OCI-LY7 (cell line): ENCODE measurements around the gene CA10. TPM values are rescaled to one million over a fixed set of nuclear protein-coding genes. Genes with fewer than 3 reads are reported as not detected.

Experiments used
- BruUV-seq: library from RNA; stranded (reverse); fragments of 400-500 nt; replicated peaks from 2 replicates; lab custom pipeline; 2021; lab: Mats Ljungman, UMichigan
- CTCF ChIA-PET: fragments of 300-600 bp; sonication (Branson Sonifier 250); formaldehyde crosslinking; loops from one replicate; lab custom pipeline; 2022; ENCODE audit warnings: antibody characterized with exemption; ENCODE audit not compliant: unreplicated experiment; lab: Charles Lee
- POLR2A ChIA-PET: fragments of 300-600 bp; sonication (Branson Sonifier 250); formaldehyde crosslinking; loops from one replicate; lab custom pipeline; 2022; ENCODE audit warnings: antibody characterized with exemption; lab: Charles Lee
- DNase-seq: peaks from one replicate; pipeline ENCODE4 v3.0.0-alpha.2; 2015; ENCODE audit warnings: low spot score
- H2AFZ ChIP-seq: fragments of 200-600 bp; sonication (generic), shearing (Covaris generic); 2 replicates; pipeline ENCODE4 v1.6.1; 2014; ENCODE audit warnings: mild to moderate bottlenecking, antibody characterized with exemption, low read length, moderate library complexity
- H3K27ac ChIP-seq: fragments of 200-600 bp; sonication (generic); 2 replicates; pipeline ENCODE4 v1.5.1; 2014; ENCODE audit warnings: mixed run types, low read depth, mild to moderate bottlenecking, moderate library complexity, low read length, inconsistent platforms; ENCODE audit not compliant: poor library complexity, severe bottlenecking
- H3K36me3 ChIP-seq: fragments of 200-600 bp; sonication (generic); 2 replicates; pipeline ENCODE4 v1.6.1; 2014; ENCODE audit warnings: mild to moderate bottlenecking, antibody characterized with exemption, low read length, moderate library complexity, mixed read lengths; ENCODE audit not compliant: insufficient read depth
- H3K4me1 ChIP-seq: fragments of 200-600 bp; sonication (generic); 2 replicates; pipeline ENCODE4 v1.5.1; 2014; ENCODE audit warnings: mild to moderate bottlenecking, low read length; ENCODE audit not compliant: insufficient read depth, poor library complexity, severe bottlenecking
- H3K4me2 ChIP-seq: fragments of 200-600 bp; sonication (generic); 2 replicates; pipeline ENCODE4 v1.6.1; 2014; ENCODE audit warnings: mild to moderate bottlenecking, low read length
- H3K4me3 ChIP-seq: fragments of 200-600 bp; sonication (generic); 2 replicates; pipeline ENCODE4 v1.5.1; 2014; ENCODE audit warnings: mild to moderate bottlenecking, low read depth, low read length; ENCODE audit not compliant: poor library complexity, severe bottlenecking
- H3K79me2 ChIP-seq: fragments of 200-600 bp; sonication (generic); 2 replicates; pipeline ENCODE4 v1.6.1; 2016; ENCODE audit warnings: low read depth, mild to moderate bottlenecking, low read length, moderate library complexity, mixed read lengths; ENCODE audit not compliant: insufficient read depth
- H3K9me2 ChIP-seq: fragments of 200-600 bp; sonication (generic); 2 replicates; pipeline ENCODE4 v1.6.1; 2016; ENCODE audit warnings: mild to moderate bottlenecking, low read length, mixed read lengths; ENCODE audit not compliant: insufficient read depth
- H3K9me3 ChIP-seq: fragments of 200-600 bp; sonication (generic); 2 replicates; pipeline ENCODE4 v1.6.1; 2014; ENCODE audit warnings: mild to moderate bottlenecking, mixed run types, low read length, mixed read lengths
- H4K20me1 ChIP-seq: fragments of 200-600 bp; sonication (generic); 2 replicates; pipeline ENCODE4 v1.6.1; 2014; ENCODE audit warnings: mild to moderate bottlenecking, antibody characterized with exemption, low read length, moderate library complexity, mixed read lengths; ENCODE audit not compliant: insufficient read depth
- EZH2phosphoT487 ChIP-seq: fragments of 200-600 bp; sonication (generic); IDR thresholded peaks from 2 replicates; pipeline ENCODE4 v1.6.1; 2018; ENCODE audit warnings: low read depth, borderline replicate concordance, mild to moderate bottlenecking, mixed run types, antibody characterized with exemption, low read length, moderate library complexity, mixed read lengths
- intact Hi-C: fragments of 100-400 bp; cut with micrococcal nuclease; formaldehyde crosslinking; loops from one replicate; pipeline ENCODE4 v1.10.0; 2022; ENCODE audit not compliant: unreplicated experiment
- total RNA-seq, 2 experiments: library from RNA; depleted of rRNA in 1 of 2; stranded (reverse); fragments of >200 nt in 1 of 2; shearing (Covaris generic) in 1 of 2; gene quantifications; 2 replicates each; pipeline ENCODE4 v1.2.3, GENCODE V29; 2014 to 2022
- TF ChIP-seq, protein P1 (sequence below): fragments of 200-600 bp; sonication (generic); conservative IDR thresholded peaks from 2 replicates; pipeline ENCODE4 v1.5.1; 2014; ENCODE audit warnings: mild to moderate bottlenecking, antibody characterized with exemption, low read length, moderate library complexity, mixed read lengths

CA10 gene
- total RNA-seq, 2 experiments from 2014 or later: not detected

DNA sequence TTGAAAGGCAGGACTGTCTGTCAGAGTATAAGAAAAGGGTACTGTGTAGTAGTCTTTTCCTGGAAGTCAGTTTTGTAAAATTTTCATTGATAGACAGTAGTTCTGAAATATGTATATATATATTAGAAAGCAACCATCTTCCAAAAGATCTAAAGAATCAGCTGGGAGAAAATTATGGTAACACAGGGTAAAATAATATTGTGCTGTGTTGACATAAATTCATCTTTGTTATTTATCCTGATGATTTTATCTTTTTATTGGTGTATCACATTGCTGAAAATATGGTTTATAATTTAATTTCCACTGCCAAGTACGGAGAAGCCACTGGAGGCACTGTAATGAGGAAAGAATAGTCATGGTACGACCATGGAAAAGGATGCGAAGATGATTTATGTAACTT lies 324.9 kb downstream of the CA10 start:
- H2AFZ ChIP-seq: no peak overlapping the region
- no peak overlapping the region for H3K27ac ChIP-seq
- DNase-seq: no peak
- no TSS peak for BruUV-seq
- ChIA-PET CTCF (no interaction called here), POLR2A (no interaction called here)
- no peaks in the 10 kb centered on the region for H3K79me2 ChIP-seq
- H3K4me2 ChIP-seq: no peak overlapping the region
- intact Hi-C loops: no loop called here
- no peaks in the 10 kb centered on the region for H3K4me1 ChIP-seq
- H3K9me2 ChIP-seq: no peaks in the 10 kb centered on the region
- no peak overlapping the region for H3K4me3 ChIP-seq
- H3K9me3 ChIP-seq: no peaks in the 10 kb centered on the region
- no peaks in the 10 kb centered on the region for H4K20me1 ChIP-seq
- no peaks in the 10 kb centered on the region for H3K36me3 ChIP-seq
- TF ChIP-seq EZH2phosphoT487: no peak
- TF ChIP-seq, protein P1, sequence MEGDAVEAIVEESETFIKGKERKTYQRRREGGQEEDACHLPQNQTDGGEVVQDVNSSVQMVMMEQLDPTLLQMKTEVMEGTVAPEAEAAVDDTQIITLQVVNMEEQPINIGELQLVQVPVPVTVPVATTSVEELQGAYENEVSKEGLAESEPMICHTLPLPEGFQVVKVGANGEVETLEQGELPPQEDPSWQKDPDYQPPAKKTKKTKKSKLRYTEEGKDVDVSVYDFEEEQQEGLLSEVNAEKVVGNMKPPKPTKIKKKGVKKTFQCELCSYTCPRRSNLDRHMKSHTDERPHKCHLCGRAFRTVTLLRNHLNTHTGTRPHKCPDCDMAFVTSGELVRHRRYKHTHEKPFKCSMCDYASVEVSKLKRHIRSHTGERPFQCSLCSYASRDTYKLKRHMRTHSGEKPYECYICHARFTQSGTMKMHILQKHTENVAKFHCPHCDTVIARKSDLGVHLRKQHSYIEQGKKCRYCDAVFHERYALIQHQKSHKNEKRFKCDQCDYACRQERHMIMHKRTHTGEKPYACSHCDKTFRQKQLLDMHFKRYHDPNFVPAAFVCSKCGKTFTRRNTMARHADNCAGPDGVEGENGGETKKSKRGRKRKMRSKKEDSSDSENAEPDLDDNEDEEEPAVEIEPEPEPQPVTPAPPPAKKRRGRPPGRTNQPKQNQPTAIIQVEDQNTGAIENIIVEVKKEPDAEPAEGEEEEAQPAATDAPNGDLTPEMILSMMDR: no peak; the same call in 1 of the 2 replicates

- no peak for DNase-seq
- no peaks in the 10 kb centered on the region for H3K79me2 ChIP-seq
- TF ChIP-seq, protein P1: no peak
- no peak for TF ChIP-seq EZH2phosphoT487
- POLR2A ChIA-PET: no interaction called here
- no peak overlapping the region for H2AFZ ChIP-seq
- no peaks in the 10 kb centered on the region for H3K4me1 ChIP-seq
- no peak overlapping the region for H3K27ac ChIP-seq
- H3K9me2 ChIP-seq: no peaks in the 10 kb centered on the region
- H3K36me3 ChIP-seq: no peaks in the 10 kb centered on the region
- intact Hi-C loops: no loop called here
- no peaks in the 10 kb centered on the region for H4K20me1 ChIP-seq
- H3K4me2 ChIP-seq: no peak overlapping the region
- no peaks in the 10 kb centered on the region for H3K9me3 ChIP-seq
- CTCF ChIA-PET: no interaction called here
- BruUV-seq: no TSS peak
- no peak overlapping the region for H3K4me3 ChIP-seq
Measured at GRCh38 chr17:51833045-51833444, 325.5 kb downstream of the CA10 start.

GRCh38 chr17:51830886-51831285 lies 327.6 kb downstream of the CA10 start:
- Histone ChIP-seq H3K9me2 (no peaks in the 10 kb centered on the region), H3K79me2 (no peaks in the 10 kb centered on the region), H3K27ac (no peak overlapping the region), H3K4me2 (no peak overlapping the region), H3K9me3 (no peaks in the 10 kb centered on the region), H3K36me3 (no peaks in the 10 kb centered on the region), H2AFZ (no peak overlapping the region), H3K4me3 (no peak overlapping the region), H4K20me1 (no peaks in the 10 kb centered on the region), H3K4me1 (no peaks in the 10 kb centered on the region)
- BruUV-seq: no TSS peak
- intact Hi-C loops: no loop called here
- TF ChIP-seq, protein P1: no peak
- TF ChIP-seq EZH2phosphoT487: no peak
- ChIA-PET POLR2A (no interaction called here), CTCF (no interaction called here)
- no peak for DNase-seq
